HL-60/S4 treated with phorbol 12-myristate 13-acetate at 8.2 ng/mL for 4 days and 3 days (cell line): ENCODE results near the gene CGB2.
"Not testable (repeated sequence)": the region's sequence is repeated elsewhere in the genome, so short reads cannot be mapped to it uniquely, and the experiment has no call there.

Experiments
- in situ Hi-C: fragments of 300-500 bp; cut with MboI; formaldehyde crosslinking; loops from 2 replicates; pipeline ENCODE4 v1.15.0; 2022; ENCODE audit warnings: low sequenced_read_pairs

The CGB2 gene

DNA sequence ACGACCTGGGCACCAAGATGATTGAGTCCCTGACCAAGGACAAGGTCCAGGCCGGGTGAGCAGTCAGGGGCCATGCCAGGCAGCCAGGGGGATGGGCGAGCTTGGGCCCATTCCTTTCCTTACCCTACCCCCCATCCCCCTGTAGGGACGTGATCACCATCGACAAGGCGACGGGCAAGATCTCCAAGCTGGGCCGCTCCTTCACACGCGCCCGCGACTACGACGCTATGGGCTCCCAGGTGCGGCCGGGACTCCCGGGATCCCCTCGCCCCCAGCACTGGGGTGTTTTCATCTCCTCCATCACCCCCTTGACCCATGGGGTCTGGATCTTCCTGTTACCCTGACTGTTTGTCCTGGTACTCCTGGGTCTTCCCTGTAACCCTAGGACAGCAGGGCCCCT lies 21.9 kb upstream of the CGB2 start:
- in situ Hi-C loops, result no loop called here

GRCh38 chr19:49010453-49010852 lies 21.2 kb upstream of the CGB2 start:
- in situ Hi-C loops, result no loop called here

GRCh38 chr19:49011194-49011593 lies 20.5 kb upstream of the CGB2 start:
- in situ Hi-C loops, result no loop called here

- in situ Hi-C loops, result no loop called here
Observed at GRCh38 chr19:49014123-49014869, 17.4 kb upstream of the CGB2 start.

- in situ Hi-C loops, result no loop called here
Observed at GRCh38 chr19:49014870-49015255, 16.8 kb upstream of the CGB2 start.

DNA sequence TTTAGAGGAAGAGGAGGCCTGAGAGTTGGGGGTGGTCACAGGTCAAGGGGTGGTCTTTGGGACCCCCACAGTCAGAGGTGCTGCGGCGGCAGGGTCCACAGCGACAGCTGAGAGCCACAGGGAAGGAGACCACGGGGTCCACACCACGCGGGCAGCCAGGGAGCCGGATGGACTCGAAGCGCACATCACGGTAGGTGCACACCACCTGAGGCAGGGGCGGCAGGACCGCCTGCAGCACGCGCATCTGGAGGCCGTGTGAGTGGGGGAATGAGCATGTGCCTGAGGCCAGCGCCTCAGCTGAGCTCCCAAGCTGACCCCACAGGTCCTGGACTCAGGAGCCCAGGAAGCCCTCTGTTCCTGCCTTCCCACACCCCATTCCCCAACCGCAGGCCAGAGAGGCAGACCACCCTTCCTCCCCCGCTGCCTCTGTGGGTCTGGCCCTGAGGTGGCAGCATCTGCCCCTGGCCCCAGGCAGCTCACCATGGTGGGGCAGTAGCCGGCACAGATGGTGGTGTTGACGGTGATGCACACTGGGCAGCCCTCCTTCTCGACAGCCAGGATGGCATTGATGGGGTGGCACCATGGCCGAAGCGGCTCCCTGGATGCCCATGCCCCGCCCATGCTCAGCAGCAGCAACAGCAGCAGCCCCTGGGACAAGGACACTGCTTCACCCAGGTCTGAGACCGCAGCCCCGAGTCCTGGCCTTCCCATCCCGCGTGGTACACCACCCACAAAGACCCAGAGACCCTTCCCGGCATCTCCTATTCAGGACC lies 15.4 kb upstream of the CGB2 start:
- in situ Hi-C loops, result no loop called here

DNA sequence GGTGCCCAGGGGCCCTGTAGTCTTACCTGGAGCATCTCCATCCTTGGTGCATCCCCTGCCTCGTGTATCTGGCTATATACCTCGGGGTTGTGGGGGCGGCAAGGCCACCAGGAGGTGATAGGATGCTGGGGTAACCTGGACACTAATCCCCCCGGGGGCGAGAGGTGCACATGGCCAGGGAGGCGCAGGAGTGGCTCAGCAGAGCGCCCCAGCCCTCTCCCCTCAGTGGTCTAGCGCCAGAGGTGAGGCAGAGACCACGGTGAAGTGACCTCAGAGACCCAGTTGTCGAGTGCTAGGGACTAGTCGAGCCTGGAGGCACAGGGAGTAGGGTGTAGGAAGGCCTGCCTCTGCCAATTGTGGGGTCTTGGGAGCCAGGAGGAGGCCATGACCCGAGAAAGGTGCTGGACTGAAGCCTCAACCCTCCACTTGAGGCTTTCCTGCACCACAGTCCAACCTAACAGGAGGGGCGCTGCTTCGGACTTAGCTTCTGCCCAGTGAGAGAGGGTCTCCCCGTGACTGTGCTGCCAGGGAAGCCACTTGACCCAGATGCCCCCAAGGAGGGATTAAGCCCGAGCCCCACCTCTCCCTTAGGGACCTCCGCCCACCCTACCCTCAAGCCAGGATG lies 14.5 kb upstream of the CGB2 start, which contains the start of gene LHB:
LHB (minus strand) TSS at position 51 of the 625 bp plus-strand sequence; CDS start at position 41, 10 bp downstream.
- in situ Hi-C loops, result no loop called here

- in situ Hi-C loops, result no loop called here
Observed at GRCh38 chr19:49017666-49018351, 13.9 kb upstream of the CGB2 start.

DNA sequence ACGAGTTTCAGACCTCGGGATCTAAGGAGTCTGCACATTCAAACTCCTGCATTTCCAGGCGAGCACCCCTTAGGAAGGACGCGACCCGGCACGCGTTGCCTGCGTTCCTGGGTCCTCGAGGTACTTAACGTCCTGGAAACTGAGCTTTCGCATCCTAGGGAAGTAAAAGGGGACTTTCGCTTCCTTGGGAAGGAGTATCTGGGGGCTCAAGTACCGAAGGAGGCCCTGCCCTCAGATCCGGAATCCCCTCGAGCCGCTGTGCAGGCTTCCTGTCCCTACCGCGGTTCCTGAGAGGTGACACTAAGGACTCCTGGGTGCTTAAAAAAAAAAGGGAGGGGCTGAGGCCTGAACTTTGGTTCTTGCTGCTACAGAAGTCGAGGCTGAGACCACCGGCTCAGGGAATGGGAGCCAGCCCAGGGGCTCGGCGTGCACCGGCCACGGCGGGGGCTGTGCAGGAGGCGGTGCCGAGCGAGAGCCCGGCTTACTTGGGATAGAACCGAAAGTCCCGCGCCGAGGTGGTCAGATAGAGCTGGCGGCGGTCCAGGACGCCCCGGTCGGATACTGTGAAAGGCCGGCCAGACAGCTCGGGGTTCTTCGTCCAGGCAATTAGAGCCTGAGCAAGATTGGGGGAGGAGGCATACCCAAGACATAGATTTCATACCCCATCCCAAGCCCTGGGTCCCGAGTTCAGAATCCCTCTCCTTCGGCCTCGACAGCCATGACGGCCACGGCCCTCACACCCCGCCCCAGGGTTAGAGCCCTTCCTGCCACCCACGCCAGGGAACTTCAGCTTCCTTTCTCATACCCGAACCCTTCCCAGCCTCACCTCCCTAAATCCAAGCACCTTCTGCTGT lies 13.1 kb upstream of the CGB2 start:
- in situ Hi-C loops, result not testable (repeated sequence)

DNA sequence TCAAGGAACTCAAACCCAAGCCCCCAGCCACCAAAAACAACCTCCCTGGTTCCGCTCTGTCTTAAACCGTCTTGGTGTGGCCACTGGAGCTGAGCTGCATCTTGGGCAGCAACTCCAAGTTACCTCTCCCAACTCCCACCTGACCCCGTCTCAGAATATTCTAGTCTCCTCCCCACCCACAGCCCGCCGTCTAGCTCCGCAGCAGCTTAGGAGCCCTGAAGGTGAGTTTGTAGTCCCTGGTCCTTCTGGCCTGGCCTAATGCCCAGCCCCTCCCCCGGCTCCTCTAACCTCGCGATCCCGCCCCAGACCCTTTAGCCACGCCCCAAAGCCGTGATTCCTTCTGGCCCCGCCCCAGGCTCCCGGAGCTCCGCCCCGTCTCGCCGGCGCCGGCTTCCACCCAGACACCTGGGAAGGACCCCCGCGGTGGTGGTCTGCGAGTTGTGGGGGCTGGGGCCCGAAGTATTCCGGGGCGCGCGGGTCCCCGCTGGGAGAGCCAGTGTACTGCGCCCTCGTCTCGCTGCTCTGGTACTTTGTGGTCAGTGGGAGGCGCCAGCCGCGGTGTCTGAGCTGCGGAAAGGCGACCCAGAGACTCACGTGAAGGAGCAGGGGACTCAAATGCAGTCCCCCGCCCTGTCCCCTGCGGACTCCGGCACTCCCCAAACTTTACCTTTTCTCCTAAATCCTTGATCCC lies 12.3 kb upstream of the CGB2 start:
- in situ Hi-C loops, result no loop called here

DNA sequence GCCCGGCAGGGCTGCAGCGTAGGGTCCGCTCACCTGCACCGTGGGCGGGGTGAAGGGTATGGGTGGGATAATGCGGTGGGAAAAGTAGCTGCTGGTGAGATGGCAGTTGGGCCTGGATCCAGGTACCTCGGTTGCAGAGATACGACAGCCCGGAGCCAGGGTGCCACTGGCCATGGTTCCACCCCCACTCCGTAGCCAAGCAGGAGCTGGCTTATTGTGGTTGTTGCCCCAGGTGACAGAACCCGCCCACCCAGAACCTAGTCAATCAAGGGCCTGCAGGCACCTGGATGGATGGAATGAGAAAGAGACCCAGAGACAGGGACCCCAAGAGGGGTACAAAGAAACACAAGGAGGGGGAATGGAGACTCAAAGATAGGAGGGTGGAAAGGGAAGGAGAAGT lies 11.3 kb upstream of the CGB2 start:
- in situ Hi-C loops, result no loop called here

GRCh38 chr19:49020931-49021895 lies 10.5 kb upstream of the CGB2 start:
- in situ Hi-C loops, result no loop called here

GRCh38 chr19:49022116-49022515 lies 9.6 kb upstream of the CGB2 start:
- in situ Hi-C loops, result no loop called here

- in situ Hi-C loops, result not testable (repeated sequence)
Observed at GRCh38 chr19:49024233-49024632, 7.5 kb upstream of the CGB2 start, which contains the start of gene CGB3. TSS of gene CGB3 (minus strand) at chr19:49024333. CDS start at chr19:49023971, 362 bp downstream.

- in situ Hi-C loops, result not testable (repeated sequence)
Observed at GRCh38 chr19:49025088-49025487, 6.6 kb upstream of the CGB2 start.

DNA sequence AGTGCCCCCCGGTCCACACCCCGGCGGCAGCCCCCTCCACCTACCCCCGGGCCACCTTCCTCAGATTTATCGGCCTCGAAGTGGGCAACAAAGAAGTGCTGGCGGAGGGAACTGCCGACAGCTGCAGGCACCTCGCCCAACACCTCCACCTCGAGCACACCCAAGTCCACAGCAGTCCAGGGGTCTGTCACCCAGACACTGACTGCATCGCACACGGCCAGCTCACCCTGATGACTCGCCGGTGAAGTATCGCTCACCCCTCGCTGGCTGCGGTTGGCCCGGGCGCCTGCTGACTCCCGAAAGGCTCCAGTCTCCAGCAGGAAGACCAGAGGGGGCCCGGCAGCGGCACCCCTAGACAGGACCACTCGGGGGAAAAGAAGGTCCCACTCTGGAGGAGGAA lies 6.1 kb upstream of the CGB2 start:
- in situ Hi-C loops, result not testable (repeated sequence)

DNA sequence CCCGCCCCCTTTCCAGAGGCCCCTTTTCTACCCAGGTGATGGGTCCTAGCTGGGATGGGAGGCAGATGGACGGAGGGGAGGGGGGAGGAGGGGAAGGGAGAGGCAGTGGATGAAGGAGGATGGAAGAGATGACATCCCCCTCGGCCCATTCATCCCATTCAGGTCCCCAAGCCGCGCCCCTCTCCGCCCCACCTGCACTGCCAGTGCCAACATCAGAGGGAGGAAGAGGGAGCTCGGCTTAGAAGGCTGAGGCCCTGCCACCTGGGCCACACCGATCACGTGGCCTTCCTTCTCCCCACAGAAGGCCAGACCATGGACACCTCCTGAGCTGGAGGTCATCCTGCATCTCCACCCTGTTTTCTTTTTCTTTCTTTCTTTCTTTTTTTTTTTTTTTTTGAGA lies 3.0 kb upstream of the CGB2 start:
- in situ Hi-C loops, result not testable (repeated sequence)

- in situ Hi-C loops, result not testable (repeated sequence)
Observed at GRCh38 chr19:49029749-49030148, 1.9 kb upstream of the CGB2 start.
